Activated T-cell treated with anti-CD3 and anti-CD28 coated beads, Interleukin-2, amount 50 U/mL, for 72 hours (primary cell): Measurements from ENCODE around the gene CACNG1. TPM values are rescaled to one million over a fixed set of nuclear protein-coding genes. Genes with fewer than 3 reads are reported as not detected.
"Not testable (repeated sequence)": the region's sequence is repeated elsewhere in the genome, so short reads cannot be mapped to it uniquely, and the experiment has no call there.

Source experiments
- ATAC-seq, 2 donors: fragments of 150-1000 bp; cut with Tn5 transposase; replicated peaks in 1 of 2; 2 replicates each; pipeline ENCODE4 v1.10.0; 2021; ENCODE audit warnings: moderate library complexity in 2 of 2, mild to moderate bottlenecking in 1 of 2
- DNase-seq, 2 donors: peaks; one replicate each; pipeline ENCODE4 v3.0.0; 2021 to 2022; ENCODE audit warnings: mixed read lengths in 1 of 2
- H3K27ac Mint-ChIP-seq: one replicate; pipeline ENCODE4 v1.8.0; 2022; ENCODE audit warnings: mild to moderate bottlenecking, moderate library complexity, mixed read lengths
- H3K27me3 Mint-ChIP-seq: one replicate; pipeline ENCODE4 v1.8.0; 2022; ENCODE audit warnings: low read depth, mixed read lengths
- H3K36me3 Mint-ChIP-seq, 2 donors: one replicate each; pipeline ENCODE4 v1.8.0; 2022; ENCODE audit warnings: mixed read lengths in 2 of 2, mild to moderate bottlenecking in 1 of 2; ENCODE audit not compliant: insufficient read depth in 2 of 2
- H3K4me1 Mint-ChIP-seq: one replicate; pipeline ENCODE4 v1.8.0; 2022; ENCODE audit warnings: low read depth, mixed read lengths
- H3K4me3 Mint-ChIP-seq, 2 donors: one replicate each; pipeline ENCODE4 v1.8.0; 2022; ENCODE audit warnings: mild to moderate bottlenecking in 2 of 2, mixed read lengths in 2 of 2, moderate library complexity in 2 of 2
- H3K9me3 Mint-ChIP-seq, 2 donors: one replicate each; pipeline ENCODE4 v1.8.0; 2022; ENCODE audit warnings: mixed read lengths in 2 of 2
- total RNA-seq, 2 donors: library from RNA; stranded (reverse); gene quantifications; one replicate each; pipeline ENCODE4 v1.2.3, GENCODE V29; 2022

The CACNG1 gene
- total RNA-seq, 2 donors from 2014 or later: not detected

DNA sequence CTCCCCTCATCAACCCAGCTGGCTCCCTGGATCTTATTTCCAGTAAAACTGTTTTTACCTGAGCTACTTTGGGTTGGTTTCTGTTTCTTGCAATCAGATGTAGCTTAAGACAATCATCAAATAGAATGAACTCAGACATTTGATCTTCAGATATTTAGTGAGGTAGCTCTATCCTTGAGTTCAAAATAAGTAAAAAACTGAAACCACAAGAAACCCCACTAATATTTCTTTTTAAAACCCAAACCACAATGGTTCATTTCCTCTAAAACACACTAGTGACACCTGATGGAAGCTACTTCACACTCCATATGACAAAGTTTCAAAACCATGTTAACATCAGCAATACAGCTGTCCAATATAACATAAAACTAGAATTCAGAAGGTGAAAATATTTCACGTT lies 37.8 kb downstream of the CACNG1 start:
- H3K9me3 Mint-ChIP-seq: no peaks in the 10 kb centered on the region
- H3K27ac Mint-ChIP-seq: no peak overlapping the region
- H3K4me3 Mint-ChIP-seq: no peak overlapping the region
- no peaks in the 10 kb centered on the region for H3K27me3 Mint-ChIP-seq
- H3K4me1 Mint-ChIP-seq: peaks cover 19% of the 10 kb centered on the region
- H3K36me3 Mint-ChIP-seq: peaks cover 2 to 7% of the 10 kb centered on the region in 2 donors
- no peak for DNase-seq
- peak; percentile 9 to 27 for ATAC-seq

DNA sequence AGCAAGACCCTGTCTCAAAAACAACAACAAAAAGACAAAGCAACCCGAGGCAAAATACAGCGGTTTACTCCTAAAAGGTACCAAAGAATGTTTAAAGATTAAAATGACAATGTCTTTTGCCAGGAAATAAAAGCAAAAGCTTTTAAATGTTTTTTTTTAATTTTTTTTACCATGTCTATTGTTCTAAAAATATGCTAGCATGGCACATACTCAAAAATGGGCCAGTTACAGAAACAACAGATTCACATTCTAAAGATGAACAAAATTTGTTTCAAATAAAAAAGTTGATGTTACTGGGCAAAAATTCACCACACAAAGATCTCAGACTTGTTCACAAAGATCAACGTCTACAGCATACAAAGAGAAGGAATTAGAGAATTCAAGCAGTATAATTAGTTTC lies 41.1 kb downstream of the CACNG1 start:
- H3K4me1 Mint-ChIP-seq: peaks cover 26% of the 10 kb centered on the region
- no peak overlapping the region for H3K4me3 Mint-ChIP-seq
- H3K27ac Mint-ChIP-seq: no peak overlapping the region
- ATAC-seq (no peak), DNase-seq (no peak)
- peaks cover 2 to 11% of the 10 kb centered on the region in 2 donors for H3K36me3 Mint-ChIP-seq
- no peaks in the 10 kb centered on the region for H3K27me3 Mint-ChIP-seq
- H3K9me3 Mint-ChIP-seq: peaks cover 0 to 3% of the 10 kb centered on the region in 2 donors

GRCh38 chr17:67088639-67089038 lies 44.3 kb downstream of the CACNG1 start:
- Mint-ChIP-seq H3K4me3 (no peak overlapping the region), H3K36me3 (peaks cover 3 to 15% of the 10 kb centered on the region in 2 donors), H3K9me3 (peaks cover 0 to 3% of the 10 kb centered on the region in 2 donors), H3K4me1 (peaks cover 14% of the 10 kb centered on the region), H3K27me3 (no peaks in the 10 kb centered on the region), H3K27ac (no peak overlapping the region)
- ATAC-seq (no peak), DNase-seq (no peak)

GRCh38 chr17:67090341-67090740 lies 46.0 kb downstream of the CACNG1 start:
- no peak overlapping the region for H3K4me3 Mint-ChIP-seq

DNA sequence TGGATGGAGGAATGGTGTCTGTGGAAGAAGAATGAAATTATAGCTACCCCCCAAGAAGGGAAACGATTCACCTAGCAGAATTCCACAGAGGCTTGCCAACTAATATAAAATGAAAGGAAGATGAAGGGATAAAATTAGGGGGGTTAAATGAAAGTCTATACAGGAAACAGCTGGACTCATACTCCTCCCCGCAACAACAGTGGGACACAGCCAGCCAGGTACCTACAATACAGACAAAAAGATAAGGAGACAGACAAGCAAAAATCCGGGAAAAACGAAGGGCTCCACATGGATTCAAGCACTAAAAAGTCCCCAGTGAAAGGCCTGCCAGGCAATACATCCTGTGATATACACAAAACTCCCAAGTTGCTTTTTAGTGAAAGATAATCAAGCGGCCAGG lies 47.9 kb downstream of the CACNG1 start:
- Mint-ChIP-seq H3K27ac (no peak overlapping the region), H3K9me3 (peaks cover 0 to 3% of the 10 kb centered on the region in 2 donors), H3K4me3 (no peak overlapping the region), H3K27me3 (no peaks in the 10 kb centered on the region), H3K36me3 (peaks cover 3 to 23% of the 10 kb centered on the region in 2 donors), H3K4me1 (peaks cover 30% of the 10 kb centered on the region)
- no peak for ATAC-seq
- DNase-seq: no peak

More at GRCh38 chr17:67090341-67090740, 46.0 kb downstream of the CACNG1 start:
- Mint-ChIP-seq H3K27me3 (no peaks in the 10 kb centered on the region), H3K36me3 (peaks cover 3 to 21% of the 10 kb centered on the region in 2 donors), H3K4me1 (peaks cover 18% of the 10 kb centered on the region), H3K27ac (no peak overlapping the region), H3K9me3 (peaks cover 0 to 3% of the 10 kb centered on the region in 2 donors)
- no peak for ATAC-seq
- DNase-seq: no peak

- H3K4me3 Mint-ChIP-seq: not testable (repeated sequence)
- H3K36me3 Mint-ChIP-seq: peaks cover 3 to 23% of the 10 kb centered on the region in 2 donors
Observed at GRCh38 chr17:67092710-67093109, 48.4 kb downstream of the CACNG1 start.

DNA sequence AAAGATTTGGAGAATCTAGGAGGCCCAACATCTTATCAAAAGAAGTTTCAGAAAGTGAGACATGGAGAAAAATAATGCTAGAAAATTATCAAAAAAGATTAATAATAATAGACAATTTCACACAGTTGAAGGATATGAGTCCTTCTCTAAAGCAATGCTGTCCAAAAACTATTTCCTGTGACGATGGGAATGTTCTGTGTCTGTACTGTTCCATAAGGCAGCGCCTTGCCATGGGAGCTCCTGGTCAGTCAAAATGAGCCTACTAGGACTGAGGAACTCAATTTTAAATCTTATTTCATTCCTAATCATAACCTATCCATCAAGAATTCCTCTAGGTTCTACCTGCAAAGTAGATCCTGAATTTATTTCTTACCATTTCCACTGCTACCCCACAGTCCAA lies 49.0 kb downstream of the CACNG1 start:
- H3K27me3 Mint-ChIP-seq: no peaks in the 10 kb centered on the region
- H3K27ac Mint-ChIP-seq: no peak overlapping the region
- no peak for ATAC-seq
- peaks cover 3 to 23% of the 10 kb centered on the region in 2 donors for H3K36me3 Mint-ChIP-seq
- H3K4me1 Mint-ChIP-seq: peaks cover 30% of the 10 kb centered on the region
- no peak overlapping the region for H3K4me3 Mint-ChIP-seq
- DNase-seq: no peak
- H3K9me3 Mint-ChIP-seq: peaks cover 0 to 3% of the 10 kb centered on the region in 2 donors

More at GRCh38 chr17:67092710-67093109, 48.4 kb downstream of the CACNG1 start:
- H3K4me1 Mint-ChIP-seq: peaks cover 30% of the 10 kb centered on the region
- H3K9me3 Mint-ChIP-seq, ATAC-seq, DNase-seq, H3K27me3 Mint-ChIP-seq, H3K27ac Mint-ChIP-seq: not testable (repeated sequence)

DNA sequence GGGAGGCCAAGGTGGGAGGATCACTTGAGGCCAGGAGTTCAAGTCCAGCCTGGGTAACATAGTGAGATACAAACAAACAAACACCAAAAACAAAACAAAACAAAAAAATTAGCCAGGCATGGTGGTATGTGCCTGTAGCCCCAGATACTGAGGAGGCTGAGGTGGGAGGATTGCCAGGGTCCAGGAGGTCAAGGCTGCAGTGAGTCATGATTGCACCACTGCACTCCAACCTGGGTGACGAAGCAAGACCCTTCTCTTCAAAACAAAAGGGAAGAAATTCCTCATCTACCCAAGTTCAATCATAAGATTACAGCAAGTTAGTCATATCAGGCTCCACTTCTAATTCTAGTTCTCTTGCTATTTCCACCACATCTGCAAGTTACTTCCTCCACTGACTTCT lies 50.9 kb downstream of the CACNG1 start:
- not testable (repeated sequence) for H3K27me3 Mint-ChIP-seq, H3K9me3 Mint-ChIP-seq, H3K27ac Mint-ChIP-seq, H3K4me3 Mint-ChIP-seq
- Mint-ChIP-seq H3K36me3 (peaks cover 3 to 19% of the 10 kb centered on the region in 2 donors), H3K4me1 (peaks cover 35% of the 10 kb centered on the region)
- peak in 1 of 2 donors; percentile 71 for ATAC-seq
- peak; percentile 4 to 16 for DNase-seq

- Mint-ChIP-seq H3K36me3 (peaks cover 3 to 17% of the 10 kb centered on the region in 2 donors), H3K4me1 (peaks cover 36% of the 10 kb centered on the region), H3K9me3 (peaks cover 0 to 3% of the 10 kb centered on the region in 2 donors), H3K4me3 (no peak overlapping the region), H3K27me3 (no peaks in the 10 kb centered on the region), H3K27ac (peak overlapping the region; percentile 38)
- DNase-seq: no peak
- no peak for ATAC-seq
Observed at GRCh38 chr17:67095803-67096202, 51.4 kb downstream of the CACNG1 start.

DNA sequence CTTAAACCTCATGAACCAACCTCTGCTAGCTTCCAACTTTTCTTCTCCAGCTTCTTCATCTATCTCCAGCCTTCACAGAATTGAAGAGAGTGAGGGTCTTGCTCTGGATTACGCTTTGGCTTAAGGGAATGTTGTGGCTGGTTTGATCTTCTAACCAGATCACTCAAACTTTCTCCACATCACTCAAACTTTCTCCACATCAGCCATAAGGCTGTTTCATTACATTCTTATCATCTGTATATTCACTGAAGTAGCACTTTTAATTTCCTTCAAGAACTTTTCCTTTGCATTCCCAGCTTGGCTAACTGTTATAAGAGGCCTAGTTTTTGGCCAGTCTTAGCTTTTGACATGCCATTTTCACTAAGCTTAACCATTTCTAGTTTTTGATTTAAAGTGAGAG lies 52.3 kb downstream of the CACNG1 start:
- peaks cover 3 to 19% of the 10 kb centered on the region in 2 donors for H3K36me3 Mint-ChIP-seq
- no peak overlapping the region for H3K4me3 Mint-ChIP-seq
- peaks cover 45% of the 10 kb centered on the region for H3K4me1 Mint-ChIP-seq
- no peak for ATAC-seq
- H3K27me3 Mint-ChIP-seq: no peaks in the 10 kb centered on the region
- H3K27ac Mint-ChIP-seq: peak overlapping the region; percentile 56
- DNase-seq: no peak
- H3K9me3 Mint-ChIP-seq: peaks cover 0 to 3% of the 10 kb centered on the region in 2 donors

GRCh38 chr17:67098006-67098405 lies 53.7 kb downstream of the CACNG1 start:
- Mint-ChIP-seq H3K27me3 (no peaks in the 10 kb centered on the region), H3K4me3 (no peak overlapping the region), H3K36me3 (peaks cover 0 to 21% of the 10 kb centered on the region in 2 donors), H3K4me1 (peaks cover 53% of the 10 kb centered on the region), H3K9me3 (peaks cover 0 to 3% of the 10 kb centered on the region in 2 donors), H3K27ac (no peak overlapping the region)
- ATAC-seq: no peak
- no peak for DNase-seq

GRCh38 chr17:67104641-67105040 lies 60.3 kb downstream of the CACNG1 start:
- H3K9me3 Mint-ChIP-seq, DNase-seq, H3K27ac Mint-ChIP-seq, H3K27me3 Mint-ChIP-seq, ATAC-seq, H3K4me3 Mint-ChIP-seq: not testable (repeated sequence)
- Mint-ChIP-seq H3K4me1 (peaks cover 35% of the 10 kb centered on the region), H3K36me3 (peaks cover 5 to 31% of the 10 kb centered on the region in 2 donors)

DNA sequence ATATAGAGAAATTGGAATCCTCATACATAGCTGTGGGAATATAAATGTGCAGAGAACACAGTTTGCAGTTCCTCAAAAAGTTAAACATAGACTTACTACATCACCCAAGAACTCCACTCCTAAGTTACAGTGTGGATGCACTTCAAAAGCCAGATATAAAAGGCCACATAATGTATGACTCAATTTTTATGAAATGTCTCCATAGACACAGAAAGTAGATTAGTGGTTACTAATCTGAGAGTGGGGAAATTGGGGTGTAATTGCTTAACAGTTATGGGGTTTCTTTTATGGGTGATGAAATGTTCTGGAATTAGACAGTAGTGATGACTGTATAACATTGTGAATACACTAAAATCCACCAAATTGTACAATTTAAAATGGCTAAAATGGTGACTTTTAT lies 60.9 kb downstream of the CACNG1 start:
- peaks cover 5 to 31% of the 10 kb centered on the region in 2 donors for H3K36me3 Mint-ChIP-seq
- H3K27me3 Mint-ChIP-seq: no peaks in the 10 kb centered on the region
- H3K4me1 Mint-ChIP-seq: peaks cover 31% of the 10 kb centered on the region
- H3K4me3 Mint-ChIP-seq: no peak overlapping the region
- no peak overlapping the region for H3K27ac Mint-ChIP-seq
- DNase-seq: no peak
- H3K9me3 Mint-ChIP-seq: peaks cover 0 to 3% of the 10 kb centered on the region in 2 donors
- peak in 1 of 2 donors; percentile 17 for ATAC-seq
